GM12878 (cell line): ENCODE data around the gene DNAH5. TPM values are rescaled to one million over a fixed set of nuclear protein-coding genes. Genes with fewer than 3 reads are reported as not detected.

Source experiments
- ATAC-seq: fragments of 200-7000 bp; cut with Tn5 transposase; 3 replicates; pipeline ENCODE4 v1.9.1; 2020; ENCODE audit warnings: mild to moderate bottlenecking, moderate library complexity
- BruUV-seq: library from RNA; stranded (reverse); fragments of 400-500 nt; replicated peaks from 2 replicates; lab custom pipeline; 2021; lab: Mats Ljungman, UMichigan
- CTCF ChIA-PET: fragments of 300-600 bp; sonication (Branson Sonifier 250); formaldehyde crosslinking; extraction: SDS; loops from one replicate; lab custom pipeline; 2021; ENCODE audit warnings: inconsistent platforms; lab: Yijun Ruan, JAX
- POLR2A ChIA-PET: fragments of 350-600 bp; formaldehyde crosslinking; extraction: SDS; loops from one replicate; lab custom pipeline; 2021; ENCODE audit warnings: inconsistent platforms; lab: Charles Lee
- RAD21 ChIA-PET: fragments of 300-600 bp; sonication (Branson Sonifier 250); formaldehyde crosslinking; loops from one replicate; lab custom pipeline; 2023; ENCODE audit warnings: antibody characterized with exemption; ENCODE audit not compliant: unreplicated experiment; lab: Charles Lee
- SMC1A ChIA-PET: fragments of 300-600 bp; sonication (Branson Sonifier 250); formaldehyde crosslinking; loops from one replicate; lab custom pipeline; 2023; ENCODE audit not compliant: unreplicated experiment, uncharacterized antibody; lab: Charles Lee
- DNase-seq: peaks from one replicate; pipeline ENCODE4 v3.0.0-alpha.2; 2011; ENCODE audit warnings: low read depth, low spot score
- FAIRE-seq: peaks from 3 replicates; lab custom pipeline; 2011; peaks lifted over from hg19 to GRCh38; lab: Jason Lieb, UNC
- H2AFZ ChIP-seq: 2 replicates; pipeline ENCODE4 v1.6.0; 2011; ENCODE audit warnings: low read depth, low read length, control low read depth; ENCODE audit not compliant: control insufficient read depth
- H3K27ac ChIP-seq: 2 replicates; pipeline ENCODE4 v1.5.1; 2011; ENCODE audit warnings: control low read depth; ENCODE audit not compliant: control insufficient read depth, insufficient read depth
- H3K27me3 ChIP-seq, 2 experiments: replicated peaks in 1 of 2; 2 replicates each; pipeline versions ENCODE4 v1.6.0 to v1.6.1; 2011; ENCODE audit warnings: low read length in 1 of 2; ENCODE audit not compliant: control insufficient read depth in 2 of 2, insufficient read depth in 2 of 2
- H3K36me3 ChIP-seq, 2 experiments: 2 replicates each; pipeline ENCODE4 v1.5.1; 2011; ENCODE audit warnings: low read length in 1 of 2; ENCODE audit not compliant: control insufficient read depth in 2 of 2, insufficient read depth in 2 of 2
- H3K4me1 ChIP-seq: 2 replicates; pipeline ENCODE4 v1.6.1; 2011; ENCODE audit warnings: mild to moderate bottlenecking, low read length, moderate library complexity, mixed read lengths; ENCODE audit not compliant: control insufficient read depth, insufficient read depth
- H3K4me2 ChIP-seq: 2 replicates; pipeline ENCODE4 v1.6.0; 2011; ENCODE audit warnings: control low read depth; ENCODE audit not compliant: control insufficient read depth, insufficient read depth
- H3K4me3 ChIP-seq: fragments of 200-600 bp; sonication (generic); 2 replicates; pipeline ENCODE4 v1.5.1; 2016
- H3K79me2 ChIP-seq: 2 replicates; pipeline ENCODE4 v1.6.0; 2011; ENCODE audit warnings: low read length; ENCODE audit not compliant: control insufficient read depth, insufficient read depth
- H3K9ac ChIP-seq: 2 replicates; pipeline ENCODE4 v1.8.0; 2011; ENCODE audit warnings: low read length, control low read depth, mixed read lengths; ENCODE audit not compliant: control insufficient read depth, insufficient read depth
- H3K9me3 ChIP-seq: replicated peaks from 3 replicates; pipeline ENCODE4 v1.5.1; 2011; ENCODE audit warnings: mild to moderate bottlenecking, low read length; ENCODE audit not compliant: control insufficient read depth, insufficient read depth
- H4K20me1 ChIP-seq: 2 replicates; pipeline ENCODE4 v1.6.0; 2011; ENCODE audit not compliant: control insufficient read depth, insufficient read depth
- BACH1 ChIP-seq: fragments of 450-650 bp; IDR thresholded peaks from 2 replicates; pipeline ENCODE4 v1.6.1; 2017; ENCODE audit warnings: mild to moderate bottlenecking, borderline replicate concordance
- CBFB ChIP-seq: IDR thresholded peaks from 2 replicates; pipeline ENCODE4 v1.6.1; 2016; ENCODE audit warnings: antibody characterized with exemption, low read depth
- CEBPZ ChIP-seq: fragments of 150-350 bp; IDR thresholded peaks from 2 replicates; pipeline ENCODE4 v1.6.1; 2016; ENCODE audit warnings: low read depth, low read length
- CHD2 ChIP-seq: IDR thresholded peaks from 2 replicates; pipeline ENCODE4 v1.6.1; 2011; ENCODE audit warnings: low read depth, low read length, improper control_type of control experiment, borderline replicate concordance
- CHD4 ChIP-seq: fragments of 200-600 bp; sonication (generic); IDR thresholded peaks from 2 replicates; pipeline ENCODE4 v1.6.1; 2016; ENCODE audit warnings: mild to moderate bottlenecking
- E2F8 ChIP-seq: fragments of 450-650 bp; IDR thresholded peaks from 2 replicates; pipeline ENCODE4 v1.6.1; 2018; ENCODE audit warnings: mild to moderate bottlenecking, low read depth, moderate library complexity; ENCODE audit not compliant: partially characterized antibody
- SMAD1 ChIP-seq: fragments of 450-650 bp; IDR thresholded peaks from 2 replicates; pipeline ENCODE4 v1.6.1; 2018; ENCODE audit warnings: mild to moderate bottlenecking, low read depth; ENCODE audit not compliant: partially characterized antibody
- TCF7 ChIP-seq: IDR thresholded peaks from 2 replicates; pipeline ENCODE4 v1.6.1; 2014; ENCODE audit warnings: antibody characterized with exemption, borderline replicate concordance
- ZNF207 ChIP-seq: fragments of 450-650 bp; IDR thresholded peaks from 2 replicates; pipeline ENCODE4 v1.6.1; 2014; ENCODE audit warnings: antibody characterized with exemption, mild to moderate bottlenecking, borderline replicate concordance
- ZNF24 ChIP-seq: fragments of 450-650 bp; IDR thresholded peaks from 2 replicates; pipeline ENCODE4 v1.6.1; 2017; ENCODE audit warnings: antibody characterized with exemption, mild to moderate bottlenecking
- in situ Hi-C: fragments of 300-500 bp; cut with MboI; formaldehyde crosslinking; loops from 9 replicates; pipeline ENCODE4 v1.14.3; 2018; ENCODE audit warnings: mixed read lengths
- intact Hi-C: fragments of 100-400 bp; cut with micrococcal nuclease; formaldehyde crosslinking; loops from one replicate; pipeline ENCODE4 v1.14.2; 2022; ENCODE audit not compliant: unreplicated experiment
- polyA plus RNA-seq, 11 experiments: library from polyadenylated mRNA; depleted of rRNA in 4 of 11; unstranded in 6 of 11; stranded (reverse) in 5 of 11; fragments of >200 nt; fragmentation: Nextera tagmentation in 4 of 11; fragmentation: Illumina TruSeq in 1 of 11; extraction: Ambion mirVana in 4 of 11; extraction: Trizol in 1 of 11; gene quantifications; 1 replicate in 1 of 11; 2 replicates in 10 of 11; pipeline versions ENCODE4 v1.2.1 to v1.2.3, GENCODE V29; 2011 to 2016; ENCODE audit warnings: inconsistent platforms in 2 of 11, missing spikeins in 2 of 11, low read depth in 1 of 11
- total RNA-seq, 4 experiments: library from RNA; depleted of rRNA in 3 of 4; stranded (reverse); fragments of >200 nt in 3 of 4; fragmentation: Illumina TruSeq in 1 of 4; extraction: Trizol in 1 of 4; gene quantifications; 2 replicates each; pipeline versions ENCODE4 v1.2.1 to v1.2.3, GENCODE V29; 2013 to 2021

DNAH5 gene
- total and polyA plus RNA-seq, 10 of the 15 experiments (the other 5 are each of a cell fraction or from before 2014, with no cell fraction given): under 0.01 to 0.30 (median 0.07) TPM; not detected in 7

- SMC1A ChIA-PET: no interaction called here
- Histone ChIP-seq H2AFZ (no peak overlapping the region), H3K27ac (no peak overlapping the region), H3K27me3 (no peaks in the 10 kb centered on the region), H3K9me3 (no peaks in the 10 kb centered on the region), H3K4me2 (no peak overlapping the region)
- POLR2A ChIA-PET: no interaction called here
- in situ Hi-C loops (no loop called here), intact Hi-C loops (no loop called here)
- no peak for FAIRE-seq
- ATAC-seq: no peak
- TF ChIP-seq CHD2 (no peak), BACH1 (no peak), E2F8 (no peak), CBFB (no peak), CEBPZ (no peak), SMAD1 (no peak), CHD4 (no peak), ZNF24 (no peak), TCF7 (no peak), ZNF207 (no peak)
- TF ChIP-seq, all 136 proteins: peak for 0
- Histone ChIP-seq H3K36me3 (no peaks in the 10 kb centered on the region), H3K9ac (no peak overlapping the region), H3K4me3 (no peak overlapping the region), H3K4me1 (no peaks in the 10 kb centered on the region), H4K20me1 (no peaks in the 10 kb centered on the region), H3K79me2 (no peaks in the 10 kb centered on the region)
- no peak for DNase-seq
- RAD21 ChIA-PET: no interaction called here
- BruUV-seq: no TSS peak
- CTCF ChIA-PET: interaction anchor here (0.6 kb wide), 1 partner anchor 475 kb away, joined by 3 read pairs; no protein-coding TSS in a partner anchor
These were observed 252.3 kb downstream of the DNAH5 start for GRCh38 chr5:13692172-13692571.
